Endothelial cell of hepatic sinusoid (primary cell): ENCODE results near the gene RRBP1.

Experiments
- in situ Hi-C: cut with HindIII; loops from 2 replicates; pipeline ENCODE4 v1.10.0; 2017; ENCODE audit warnings: low sequenced_read_pairs

The RRBP1 gene

GRCh38 chr20:17624070-17624469 lies 58.0 kb downstream of the RRBP1 start:
- in situ Hi-C loops: no loop called here

- in situ Hi-C loops: no loop called here
These were observed 59.1 kb downstream of the RRBP1 start for GRCh38 chr20:17622851-17623508.

- in situ Hi-C loops: no loop called here
These were observed 59.8 kb downstream of the RRBP1 start for GRCh38 chr20:17622086-17622850.

- in situ Hi-C loops: no loop called here
These were observed 60.6 kb downstream of the RRBP1 start for GRCh38 chr20:17621229-17621968.

GRCh38 chr20:17620371-17621228 lies 61.4 kb downstream of the RRBP1 start:
- in situ Hi-C loops: no loop called here

GRCh38 chr20:17619351-17620093 lies 62.5 kb downstream of the RRBP1 start:
- in situ Hi-C loops: no loop called here

- in situ Hi-C loops: no loop called here
These were observed 63.4 kb downstream of the RRBP1 start for GRCh38 chr20:17618673-17619013.

GRCh38 chr20:17617868-17618672 lies 64.0 kb downstream of the RRBP1 start:
- in situ Hi-C loops: no loop called here

GRCh38 chr20:17617212-17617867 lies 64.7 kb downstream of the RRBP1 start:
- in situ Hi-C loops: no loop called here

GRCh38 chr20:17616480-17617211 lies 65.4 kb downstream of the RRBP1 start:
- in situ Hi-C loops: no loop called here

- in situ Hi-C loops: no loop called here
These were observed 66.2 kb downstream of the RRBP1 start for GRCh38 chr20:17615645-17616479.

- in situ Hi-C loops: no loop called here
These were observed 67.0 kb downstream of the RRBP1 start for GRCh38 chr20:17614812-17615644.

GRCh38 chr20:17614176-17614811 lies 67.7 kb downstream of the RRBP1 start:
- in situ Hi-C loops: no loop called here

GRCh38 chr20:17613328-17614175 lies 68.5 kb downstream of the RRBP1 start:
- in situ Hi-C loops: no loop called here

- in situ Hi-C loops: no loop called here
These were observed 69.1 kb downstream of the RRBP1 start for GRCh38 chr20:17612992-17613327.
